ENCODE data around the gene DGKB.

- no peak for TF ChIP-seq CTCF (IDR thresholded peaks at IDR 0.05)
- no peak for TF ChIP-seq POLR2A (IDR thresholded peaks at IDR 0.05)
- no peak for TF ChIP-seq POLR2AphosphoS5 (IDR thresholded peaks at IDR 0.05)
These were observed 566.3 kb downstream of the DGKB start for GRCh38 chr7:14336256-14336655.

Measured in sigmoid colon (tissue), 4 donors.